Loucy (cell line): ENCODE measurements around the gene SPAG7.

Experiments
- H2AFZ ChIP-seq: fragments of 200-600 bp; sonication (generic); 2 replicates; pipeline ENCODE4 v1.6.0; 2016; ENCODE audit warnings: antibody characterized with exemption, mild to moderate bottlenecking, low read length, moderate library complexity
- H3F3A ChIP-seq: fragments of 200-600 bp; 2 replicates; pipeline ENCODE4 v1.6.0; 2016; ENCODE audit warnings: antibody characterized with exemption, low read depth, mild to moderate bottlenecking
- H3K27me3 ChIP-seq: fragments of 200-600 bp; sonication (generic); 2 replicates; pipeline ENCODE4 v1.6.1; 2014; ENCODE audit warnings: low read length, mild to moderate bottlenecking; ENCODE audit not compliant: insufficient read depth, poor library complexity, severe bottlenecking
- H3K36me3 ChIP-seq: fragments of 200-600 bp; sonication (generic); 2 replicates; pipeline ENCODE4 v1.6.1; 2016; ENCODE audit warnings: low read length; ENCODE audit not compliant: insufficient read depth
- H3K4me1 ChIP-seq: fragments of 200-600 bp; sonication (generic); 2 replicates; pipeline ENCODE4 v1.5.1; 2014; ENCODE audit warnings: low read length, mild to moderate bottlenecking; ENCODE audit not compliant: insufficient read depth, poor library complexity, severe bottlenecking
- H3K4me2 ChIP-seq: fragments of 200-600 bp; sonication (generic); 2 replicates; pipeline ENCODE4 v1.6.0; 2014; ENCODE audit warnings: antibody characterized with exemption, low read length, low read depth, mild to moderate bottlenecking; ENCODE audit not compliant: poor library complexity, severe bottlenecking
- H3K4me3 ChIP-seq: fragments of 200-600 bp; sonication (generic); 2 replicates; pipeline ENCODE4 v1.5.1; 2014; ENCODE audit warnings: low read length, mild to moderate bottlenecking, mixed read lengths; ENCODE audit not compliant: poor library complexity, severe bottlenecking
- H3K79me2 ChIP-seq: fragments of 200-600 bp; sonication (generic); 2 replicates; pipeline ENCODE4 v1.6.1; 2014; ENCODE audit warnings: low read length; ENCODE audit not compliant: insufficient read depth
- H3K9ac ChIP-seq: fragments of 200-600 bp; sonication (generic); 2 replicates; pipeline ENCODE4 v1.6.0; 2014; ENCODE audit warnings: mild to moderate bottlenecking, low read depth, low read length, moderate library complexity; ENCODE audit not compliant: poor library complexity, severe bottlenecking
- H3K9me2 ChIP-seq: fragments of 200-600 bp; sonication (generic); replicated peaks from 2 replicates; pipeline ENCODE4 v1.6.1; 2016; ENCODE audit warnings: low read depth, low read length, mixed read lengths
- H3K9me3 ChIP-seq: fragments of 200-600 bp; sonication (generic); 2 replicates; pipeline ENCODE4 v1.6.1; 2014; ENCODE audit warnings: mild to moderate bottlenecking, antibody characterized with exemption, low read length, low read depth; ENCODE audit not compliant: insufficient read depth
- H4K20me1 ChIP-seq: fragments of 200-600 bp; sonication (generic); 2 replicates; pipeline ENCODE4 v1.6.0; 2014; ENCODE audit warnings: antibody characterized with exemption, low read length, mild to moderate bottlenecking; ENCODE audit not compliant: insufficient read depth, poor library complexity, severe bottlenecking
- CTCF ChIP-seq: fragments of 200-600 bp; sonication (generic); conservative IDR thresholded peaks from 2 replicates; pipeline ENCODE4 v1.5.1; 2014; ENCODE audit warnings: mild to moderate bottlenecking, antibody characterized with exemption, low read length
- EZH2phosphoT487 ChIP-seq: fragments of 200-600 bp; IDR thresholded peaks from 2 replicates; pipeline ENCODE4 v1.6.1; 2018; ENCODE audit warnings: antibody characterized with exemption, mild to moderate bottlenecking, moderate library complexity, borderline replicate concordance

The SPAG7 gene

GRCh38 chr17:4973256-4974114, 5.9 kb upstream of the SPAG7 start:
- H3K9ac ChIP-seq: no peak overlapping the region
- H3K9me2 ChIP-seq: no peaks in the 10 kb centered on the region
- H3F3A ChIP-seq: no peaks in the 10 kb centered on the region
- H3K27me3 ChIP-seq: no peaks in the 10 kb centered on the region
- no peak for TF ChIP-seq CTCF
- no peak for TF ChIP-seq EZH2phosphoT487
- no peak overlapping the region for H3K4me2 ChIP-seq
- H3K79me2 ChIP-seq: peaks cover 13% of the 10 kb centered on the region
- no peaks in the 10 kb centered on the region for H3K9me3 ChIP-seq
- H3K36me3 ChIP-seq: peaks cover 3% of the 10 kb centered on the region; the same call in 1 of the 2 replicates
- no peak overlapping the region for H3K4me3 ChIP-seq
- peaks cover 15% of the 10 kb centered on the region for H3K4me1 ChIP-seq
- no peaks in the 10 kb centered on the region for H4K20me1 ChIP-seq
- no peak overlapping the region for H2AFZ ChIP-seq

GRCh38 chr17:4972752-4973151, 5.1 kb upstream of the SPAG7 start:
- Histone ChIP-seq H3K9ac (no peak overlapping the region), H3F3A (no peaks in the 10 kb centered on the region), H4K20me1 (no peaks in the 10 kb centered on the region), H2AFZ (no peak overlapping the region), H3K36me3 (peaks cover 3% of the 10 kb centered on the region; the same call in 1 of the 2 replicates), H3K9me2 (no peaks in the 10 kb centered on the region), H3K27me3 (no peaks in the 10 kb centered on the region), H3K4me2 (no peak overlapping the region), H3K4me1 (peaks cover 21% of the 10 kb centered on the region), H3K79me2 (peaks cover 18% of the 10 kb centered on the region), H3K9me3 (no peaks in the 10 kb centered on the region), H3K4me3 (no peak overlapping the region)
- TF ChIP-seq CTCF (no peak), EZH2phosphoT487 (no peak)

GRCh38 chr17:4972322-4972721, 4.7 kb upstream of the SPAG7 start:
- Histone ChIP-seq H3K4me3 (no peak overlapping the region), H4K20me1 (no peaks in the 10 kb centered on the region), H3K9ac (no peak overlapping the region), H2AFZ (no peak overlapping the region), H3K9me2 (no peaks in the 10 kb centered on the region), H3K4me2 (no peak overlapping the region), H3K79me2 (peaks cover 18% of the 10 kb centered on the region), H3K27me3 (no peaks in the 10 kb centered on the region), H3F3A (no peaks in the 10 kb centered on the region), H3K36me3 (peaks cover 3% of the 10 kb centered on the region; the same call in 1 of the 2 replicates), H3K9me3 (no peaks in the 10 kb centered on the region), H3K4me1 (peaks cover 21% of the 10 kb centered on the region)
- TF ChIP-seq CTCF: no peak
- no peak for TF ChIP-seq EZH2phosphoT487
